WTC11 (cell line): ENCODE measurements around the gene DNPEP. TPM values are rescaled to one million over a fixed set of nuclear protein-coding genes. Genes with fewer than 3 reads are reported as not detected.

Experiments used
- ATAC-seq: fragments of 200-7000 bp; cut with Tn5 transposase; 2 replicates; pipeline ENCODE4 v1.10.0; 2021; ENCODE audit warnings: mild to moderate bottlenecking, moderate library complexity
- CTCF ChIA-PET: fragments of 300-600 bp; sonication (Branson Sonifier 250); formaldehyde crosslinking; loops from one replicate; lab custom pipeline; 2021; ENCODE audit warnings: antibody characterized with exemption; lab: Charles Lee
- POLR2A ChIA-PET: fragments of 350-600 bp; sonication (Branson Sonifier 250); formaldehyde crosslinking; loops from one replicate; lab custom pipeline; 2021; ENCODE audit warnings: antibody characterized with exemption; lab: Charles Lee
- DNase-seq: peaks from one replicate; pipeline ENCODE4 v3.0.0; 2021; ENCODE audit warnings: low spot score
- H3K27ac Mint-ChIP-seq: 2 replicates; pipeline ENCODE4 v1.8.0; 2021; ENCODE audit warnings: mixed read lengths
- H3K27me3 Mint-ChIP-seq: 2 replicates; pipeline ENCODE4 v1.8.0; 2021; ENCODE audit warnings: low read depth, mild to moderate bottlenecking, moderate library complexity, mixed read lengths
- H3K36me3 Mint-ChIP-seq: 2 replicates; pipeline ENCODE4 v1.8.0; 2021; ENCODE audit warnings: mixed read lengths
- H3K4me1 Mint-ChIP-seq: 2 replicates; pipeline ENCODE4 v1.8.0; 2022; ENCODE audit warnings: mixed read lengths
- H3K4me3 Mint-ChIP-seq: 2 replicates; pipeline ENCODE4 v1.8.0; 2021; ENCODE audit warnings: mild to moderate bottlenecking, moderate library complexity, mixed read lengths
- H3K9me3 Mint-ChIP-seq: 2 replicates; pipeline ENCODE4 v1.8.0; 2021; ENCODE audit warnings: mixed read lengths
- ATF1 ChIP-seq: sonication (generic); formaldehyde crosslinking; IDR thresholded peaks from 2 replicates; pipeline ENCODE4 v1.8.1; 2023; ENCODE audit warnings: mild to moderate bottlenecking, moderate library complexity, missing genetic modification reagents
- CBFB ChIP-seq: sonication (generic); formaldehyde crosslinking; IDR thresholded peaks from 2 replicates; pipeline ENCODE4 v1.8.1; 2022; ENCODE audit warnings: mild to moderate bottlenecking, low read depth, missing genetic modification reagents
- CREM ChIP-seq: sonication (generic); formaldehyde crosslinking; IDR thresholded peaks from 2 replicates; pipeline ENCODE4 v1.8.1; 2022; ENCODE audit warnings: mild to moderate bottlenecking, missing genetic modification reagents, moderate library complexity
- GTF2I ChIP-seq: fragments of 250-450 bp; sonication (Bioruptor Pico); conservative IDR thresholded peaks from 2 replicates; pipeline ENCODE4 v1.4.0; 2021; ENCODE audit warnings: mild to moderate bottlenecking
- MXD4 ChIP-seq: fragments of 250-450 bp; sonication (Bioruptor Pico); IDR thresholded peaks from 2 replicates; pipeline ENCODE4 v1.8.0; 2021; ENCODE audit warnings: mild to moderate bottlenecking, moderate library complexity, borderline replicate concordance
- NFATC4 ChIP-seq: fragments of 250-450 bp; sonication (Bioruptor Pico); IDR thresholded peaks from 2 replicates; pipeline ENCODE4 v1.9.0; 2021; ENCODE audit warnings: mild to moderate bottlenecking
- NR1H2 ChIP-seq: sonication (generic); formaldehyde crosslinking; IDR thresholded peaks from 2 replicates; pipeline ENCODE4 v1.9.0; 2021; ENCODE audit warnings: mild to moderate bottlenecking, moderate library complexity, missing genetic modification reagents
- NR3C1 ChIP-seq: sonication (generic); formaldehyde crosslinking; conservative IDR thresholded peaks from 2 replicates; pipeline ENCODE4 v1.8.1; 2023; ENCODE audit warnings: low read depth, mild to moderate bottlenecking, missing genetic modification reagents
- SMAD3 ChIP-seq: sonication (generic); formaldehyde crosslinking; IDR thresholded peaks from 2 replicates; pipeline ENCODE4 v1.8.0; 2022; ENCODE audit warnings: missing genetic modification reagents, mild to moderate bottlenecking, borderline replicate concordance
- TCF7 ChIP-seq: sonication (generic); formaldehyde crosslinking; IDR thresholded peaks from 2 replicates; pipeline ENCODE4 v1.8.0; 2022; ENCODE audit warnings: mild to moderate bottlenecking, low read depth, missing genetic modification reagents, moderate library complexity
- TP53 ChIP-seq: sonication (generic); formaldehyde crosslinking; IDR thresholded peaks from 2 replicates; pipeline ENCODE4 v1.8.1; 2023; ENCODE audit warnings: mild to moderate bottlenecking, missing genetic modification reagents
- ZBTB21 ChIP-seq: sonication (generic); formaldehyde crosslinking; IDR thresholded peaks from 2 replicates; pipeline ENCODE4 v1.8.1; 2023; ENCODE audit warnings: mild to moderate bottlenecking, missing genetic modification reagents, borderline replicate concordance
- ZNF232 ChIP-seq: sonication (generic); formaldehyde crosslinking; IDR thresholded peaks from 2 replicates; pipeline ENCODE4 v1.8.0; 2022; ENCODE audit warnings: mild to moderate bottlenecking, missing genetic modification reagents
- ZNF671 ChIP-seq: fragments of 250-450 bp; sonication (Bioruptor Pico); IDR thresholded peaks from 2 replicates; pipeline ENCODE4 v1.8.0; 2021; ENCODE audit warnings: mild to moderate bottlenecking
- total RNA-seq: library from RNA; stranded (reverse); gene quantifications from 3 replicates; pipeline ENCODE4 v1.2.3, GENCODE V29; 2021
- TF ChIP-seq, protein P1 (sequence below): sonication (generic); formaldehyde crosslinking; IDR thresholded peaks from 2 replicates; pipeline ENCODE4 v1.8.0; 2022; ENCODE audit warnings: mild to moderate bottlenecking, missing genetic modification reagents
- TF ChIP-seq, protein P2 (sequence below): fragments of 250-450 bp; sonication (Bioruptor Pico); IDR thresholded peaks from 2 replicates; pipeline ENCODE4 v1.9.0; 2021; ENCODE audit warnings: mild to moderate bottlenecking
- TF ChIP-seq, protein P3 (sequence below): sonication (generic); formaldehyde crosslinking; IDR thresholded peaks from 2 replicates; pipeline ENCODE4 v1.8.1; 2023; ENCODE audit warnings: mild to moderate bottlenecking, missing genetic modification reagents, moderate library complexity
- TF ChIP-seq, protein P4 (sequence below): fragments of 250-450 bp; sonication (Bioruptor Pico); IDR thresholded peaks from 2 replicates; pipeline ENCODE4 v2.1.2; 2022; ENCODE audit warnings: mild to moderate bottlenecking, moderate library complexity
- TF ChIP-seq, protein P5 (sequence below): sonication (generic); formaldehyde crosslinking; IDR thresholded peaks from 2 replicates; pipeline ENCODE4 v1.8.1; 2023; ENCODE audit warnings: mild to moderate bottlenecking, missing genetic modification reagents, moderate library complexity
- TF ChIP-seq, protein P6 (sequence below): sonication (generic); formaldehyde crosslinking; IDR thresholded peaks from 2 replicates; pipeline ENCODE4 v1.8.0; 2022; ENCODE audit warnings: mild to moderate bottlenecking, missing genetic modification reagents

The DNPEP gene
- total RNA-seq, 1 experiment from 2014 or later: 67.6 TPM

DNA sequence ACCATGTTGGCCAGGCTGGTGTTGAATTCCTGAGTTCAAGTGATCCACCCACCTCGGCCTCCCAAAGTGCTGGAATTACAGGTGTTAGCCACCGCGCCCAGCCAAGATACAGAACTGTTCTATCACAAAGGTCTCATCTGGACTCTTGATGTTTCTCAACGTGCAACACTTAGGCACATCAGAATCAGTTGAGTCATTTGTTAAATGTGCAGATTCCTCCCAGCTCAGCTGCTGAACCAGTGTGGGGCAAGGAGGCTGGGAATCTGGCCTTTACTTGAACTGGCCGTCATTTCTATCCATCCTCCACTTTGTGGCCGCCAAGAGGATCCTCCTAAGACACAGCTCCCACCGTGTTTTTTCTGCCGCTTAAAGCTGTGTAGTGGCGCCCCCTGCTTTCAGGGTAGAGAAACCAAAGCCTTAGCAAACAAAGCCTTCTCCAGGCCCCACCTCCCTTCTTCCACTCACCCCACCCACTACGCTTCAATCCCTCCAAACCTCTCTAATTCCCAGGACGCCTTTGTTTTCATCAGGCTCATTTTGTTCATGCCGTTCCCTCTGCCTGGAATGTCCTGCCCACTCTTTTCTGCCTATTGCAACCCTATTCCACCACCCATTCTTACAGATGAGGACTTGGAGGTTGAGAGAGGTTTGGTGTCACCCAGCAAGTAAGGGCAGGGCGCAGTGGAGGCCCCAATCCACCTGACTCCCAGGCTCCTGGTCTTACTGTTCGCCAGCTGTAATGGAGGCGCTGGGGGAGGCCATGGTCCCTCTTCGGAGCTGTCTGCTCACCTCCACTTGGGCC is 46.2 kb upstream of the DNPEP start (continued):
- TF ChIP-seq, protein P1, sequence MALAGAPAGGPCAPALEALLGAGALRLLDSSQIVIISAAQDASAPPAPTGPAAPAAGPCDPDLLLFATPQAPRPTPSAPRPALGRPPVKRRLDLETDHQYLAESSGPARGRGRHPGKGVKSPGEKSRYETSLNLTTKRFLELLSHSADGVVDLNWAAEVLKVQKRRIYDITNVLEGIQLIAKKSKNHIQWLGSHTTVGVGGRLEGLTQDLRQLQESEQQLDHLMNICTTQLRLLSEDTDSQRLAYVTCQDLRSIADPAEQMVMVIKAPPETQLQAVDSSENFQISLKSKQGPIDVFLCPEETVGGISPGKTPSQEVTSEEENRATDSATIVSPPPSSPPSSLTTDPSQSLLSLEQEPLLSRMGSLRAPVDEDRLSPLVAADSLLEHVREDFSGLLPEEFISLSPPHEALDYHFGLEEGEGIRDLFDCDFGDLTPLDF (CRISPR knock-in tag): no peak
- no peak for TF ChIP-seq CBFB (CRISPR knock-in tag)
- no peak for TF ChIP-seq TP53 (CRISPR knock-in tag)
- no peak for TF ChIP-seq ZNF671 (CRISPR knock-in tag)
- TF ChIP-seq CREM (CRISPR knock-in tag): no peak

DNA sequence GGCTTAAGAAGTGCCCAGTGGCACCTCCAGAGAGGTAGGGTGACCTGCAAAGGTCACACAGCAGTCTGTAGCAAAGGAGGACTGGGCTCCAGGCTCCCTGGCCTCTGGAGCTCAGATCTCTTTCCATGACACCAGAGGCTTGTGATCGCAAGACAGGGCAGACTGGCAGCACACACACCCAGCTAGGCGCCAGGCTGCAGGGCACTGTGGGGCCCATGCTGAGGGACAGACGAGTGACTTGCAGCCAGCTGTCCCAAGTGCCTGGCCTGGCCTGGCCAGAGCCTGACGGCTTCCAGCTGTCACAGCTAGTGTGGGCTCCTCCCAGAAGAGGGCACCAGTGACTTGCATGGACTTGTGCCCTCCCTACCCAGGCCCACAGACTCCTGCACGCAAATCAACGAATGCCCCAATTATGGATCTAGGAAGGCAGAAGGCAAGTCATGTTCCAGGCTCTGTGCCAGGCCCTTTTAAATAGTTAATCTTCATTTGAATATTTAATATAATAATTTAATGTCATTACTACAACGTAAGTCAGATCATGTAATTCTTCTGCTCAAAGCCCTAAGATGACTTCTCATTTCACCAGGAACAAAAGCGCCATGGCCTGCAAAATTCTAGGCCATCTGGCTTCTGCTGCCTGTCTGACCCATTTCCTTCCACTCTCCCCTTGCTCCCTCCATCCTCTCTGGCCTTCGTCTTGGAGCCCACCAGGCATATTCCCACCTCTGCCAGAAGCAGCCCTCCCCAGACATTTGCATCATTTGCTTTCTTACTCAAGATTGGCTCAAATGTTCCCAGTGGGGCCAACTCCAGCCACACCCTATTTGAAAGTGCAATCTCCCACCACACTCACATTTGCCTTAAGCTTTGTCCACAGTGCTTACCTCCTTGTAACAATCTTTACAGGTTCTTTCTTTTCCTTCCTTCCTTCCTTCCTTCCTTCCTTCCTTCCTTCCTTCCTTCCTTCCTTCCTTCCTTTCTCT is 43.2 kb upstream of the DNPEP start:
- Mint-ChIP-seq H3K36me3 (no peaks in the 10 kb centered on the region), H3K27me3 (peaks cover 20% of the 10 kb centered on the region), H3K4me3 (no peak overlapping the region), H3K9me3 (no peaks in the 10 kb centered on the region), H3K4me1 (peaks cover 8% of the 10 kb centered on the region), H3K27ac (peak overlapping the region; percentile 69; the same call in 1 of the 2 replicates)
- ChIA-PET CTCF (interaction anchor here (0.6 to 2.6 kb wide), 19 partner anchors 10 to 311 kb away, joined by 3 to 22 read pairs (median 4); partner anchors contain the start of genes DNPEP and GMPPA), POLR2A (no interaction called here)
- DNase-seq (no peak), ATAC-seq (peak; percentile 36)
- 0 out of 2 replicates have a peak, but pooled peaks have one; percentile 12 for TF ChIP-seq GTF2I (CRISPR knock-in tag)
- TF ChIP-seq, protein P2, sequence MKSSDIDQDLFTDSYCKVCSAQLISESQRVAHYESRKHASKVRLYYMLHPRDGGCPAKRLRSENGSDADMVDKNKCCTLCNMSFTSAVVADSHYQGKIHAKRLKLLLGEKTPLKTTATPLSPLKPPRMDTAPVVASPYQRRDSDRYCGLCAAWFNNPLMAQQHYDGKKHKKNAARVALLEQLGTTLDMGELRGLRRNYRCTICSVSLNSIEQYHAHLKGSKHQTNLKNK (CRISPR knock-in tag): no peak

DNA sequence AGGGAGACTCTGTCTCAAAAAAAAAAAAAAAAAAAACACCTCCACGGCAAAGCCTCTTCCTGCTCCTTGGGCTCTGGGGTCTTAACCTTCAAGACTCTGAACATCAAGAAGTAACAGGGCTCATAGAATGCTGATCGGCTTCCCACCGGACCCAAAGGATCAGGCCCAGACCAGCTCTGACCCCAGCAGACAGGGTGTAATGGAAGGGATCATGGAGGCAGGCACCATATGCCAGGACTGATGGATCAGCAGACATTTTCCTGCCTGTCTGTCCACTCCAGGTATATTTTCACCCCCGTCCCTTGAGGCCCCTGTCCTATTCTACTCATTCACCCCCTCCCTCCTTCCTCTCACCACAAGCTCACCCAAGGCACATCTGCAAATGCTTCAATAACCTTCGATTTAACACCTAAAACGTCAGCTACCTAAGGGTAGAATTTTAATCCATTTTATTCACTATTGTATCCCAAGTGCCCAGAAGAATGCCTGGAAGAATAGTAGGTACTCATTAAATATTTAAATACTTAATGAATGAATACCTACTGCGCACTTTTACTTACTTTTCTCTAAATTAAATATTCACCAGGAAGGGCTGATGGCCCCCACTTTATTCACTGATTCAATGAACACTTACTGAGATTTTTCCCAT is 42.4 kb upstream of the DNPEP start:
- H3K27ac Mint-ChIP-seq: no peak overlapping the region
- H3K36me3 Mint-ChIP-seq: no peaks in the 10 kb centered on the region
- CTCF ChIA-PET: interaction anchor here (0.6 to 2.6 kb wide), 18 partner anchors 11 to 310 kb away, joined by 3 to 22 read pairs (median 4); partner anchors contain the start of genes DNPEP and GMPPA
- peaks cover 5% of the 10 kb centered on the region for H3K4me1 Mint-ChIP-seq
- no peak for DNase-seq
- peaks cover 12% of the 10 kb centered on the region for H3K27me3 Mint-ChIP-seq
- ATAC-seq: no peak
- no peak overlapping the region for H3K4me3 Mint-ChIP-seq
- no peaks in the 10 kb centered on the region for H3K9me3 Mint-ChIP-seq
- POLR2A ChIA-PET: interaction anchor here (0.7 kb wide), 2 partner anchors 34 to 993 kb away, joined by 5 to 7 read pairs; no protein-coding TSS in a partner anchor
- TF ChIP-seq NFATC4 (CRISPR knock-in tag) (no peak), NR3C1 (CRISPR knock-in tag) (no peak), ZNF232 (CRISPR knock-in tag) (no peak), ZBTB21 (no peak), ATF1 (CRISPR knock-in tag) (no peak), NR1H2 (CRISPR knock-in tag) (no peak), MXD4 (CRISPR knock-in tag) (no peak), SMAD3 (no peak), TCF7 (CRISPR knock-in tag) (no peak)
- TF ChIP-seq, protein P3, sequence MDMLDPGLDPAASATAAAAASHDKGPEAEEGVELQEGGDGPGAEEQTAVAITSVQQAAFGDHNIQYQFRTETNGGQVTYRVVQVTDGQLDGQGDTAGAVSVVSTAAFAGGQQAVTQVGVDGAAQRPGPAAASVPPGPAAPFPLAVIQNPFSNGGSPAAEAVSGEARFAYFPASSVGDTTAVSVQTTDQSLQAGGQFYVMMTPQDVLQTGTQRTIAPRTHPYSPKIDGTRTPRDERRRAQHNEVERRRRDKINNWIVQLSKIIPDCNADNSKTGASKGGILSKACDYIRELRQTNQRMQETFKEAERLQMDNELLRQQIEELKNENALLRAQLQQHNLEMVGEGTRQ: no peak
- TF ChIP-seq, protein P4, sequence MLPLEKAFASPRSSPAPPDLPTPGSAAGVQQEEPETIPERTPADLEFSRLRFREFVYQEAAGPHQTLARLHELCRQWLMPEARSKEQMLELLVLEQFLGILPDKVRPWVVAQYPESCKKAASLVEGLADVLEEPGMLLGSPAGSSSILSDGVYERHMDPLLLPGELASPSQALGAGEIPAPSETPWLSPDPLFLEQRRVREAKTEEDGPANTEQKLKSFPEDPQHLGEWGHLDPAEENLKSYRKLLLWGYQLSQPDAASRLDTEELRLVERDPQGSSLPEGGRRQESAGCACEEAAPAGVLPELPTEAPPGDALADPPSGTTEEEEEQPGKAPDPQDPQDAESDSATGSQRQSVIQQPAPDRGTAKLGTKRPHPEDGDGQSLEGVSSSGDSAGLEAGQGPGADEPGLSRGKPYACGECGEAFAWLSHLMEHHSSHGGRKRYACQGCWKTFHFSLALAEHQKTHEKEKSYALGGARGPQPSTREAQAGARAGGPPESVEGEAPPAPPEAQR (CRISPR knock-in tag): no peak
- TF ChIP-seq, protein P5, sequence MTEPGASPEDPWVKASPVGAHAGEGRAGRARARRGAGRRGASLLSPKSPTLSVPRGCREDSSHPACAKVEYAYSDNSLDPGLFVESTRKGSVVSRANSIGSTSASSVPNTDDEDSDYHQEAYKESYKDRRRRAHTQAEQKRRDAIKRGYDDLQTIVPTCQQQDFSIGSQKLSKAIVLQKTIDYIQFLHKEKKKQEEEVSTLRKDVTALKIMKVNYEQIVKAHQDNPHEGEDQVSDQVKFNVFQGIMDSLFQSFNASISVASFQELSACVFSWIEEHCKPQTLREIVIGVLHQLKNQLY (CRISPR knock-in tag): no peak
- TF ChIP-seq, protein P6, sequence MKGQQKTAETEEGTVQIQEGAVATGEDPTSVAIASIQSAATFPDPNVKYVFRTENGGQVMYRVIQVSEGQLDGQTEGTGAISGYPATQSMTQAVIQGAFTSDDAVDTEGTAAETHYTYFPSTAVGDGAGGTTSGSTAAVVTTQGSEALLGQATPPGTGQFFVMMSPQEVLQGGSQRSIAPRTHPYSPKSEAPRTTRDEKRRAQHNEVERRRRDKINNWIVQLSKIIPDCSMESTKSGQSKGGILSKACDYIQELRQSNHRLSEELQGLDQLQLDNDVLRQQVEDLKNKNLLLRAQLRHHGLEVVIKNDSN: no peak
